ENCODE results near the gene HMGXB4.

DNA sequence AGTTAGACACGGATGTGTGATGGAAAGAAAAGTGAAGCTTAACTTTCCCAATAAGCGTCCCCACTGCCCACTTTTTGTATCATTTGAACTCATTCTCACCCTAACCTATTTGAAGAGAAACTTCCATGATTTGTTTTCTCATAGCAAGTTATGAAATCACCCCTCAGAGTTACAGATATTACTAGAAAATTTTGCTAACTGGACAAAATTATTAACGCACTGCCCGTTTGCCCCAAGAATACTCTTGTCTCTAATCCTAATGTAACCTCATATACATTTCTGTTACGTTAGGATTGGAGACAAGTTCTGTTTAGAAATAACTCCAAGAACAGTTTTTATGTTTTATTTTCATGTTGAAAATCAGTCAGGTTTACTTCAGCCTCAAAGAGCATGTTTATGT, 67.9 kb downstream of the HMGXB4 start:
- TF ChIP-seq, protein P1, sequence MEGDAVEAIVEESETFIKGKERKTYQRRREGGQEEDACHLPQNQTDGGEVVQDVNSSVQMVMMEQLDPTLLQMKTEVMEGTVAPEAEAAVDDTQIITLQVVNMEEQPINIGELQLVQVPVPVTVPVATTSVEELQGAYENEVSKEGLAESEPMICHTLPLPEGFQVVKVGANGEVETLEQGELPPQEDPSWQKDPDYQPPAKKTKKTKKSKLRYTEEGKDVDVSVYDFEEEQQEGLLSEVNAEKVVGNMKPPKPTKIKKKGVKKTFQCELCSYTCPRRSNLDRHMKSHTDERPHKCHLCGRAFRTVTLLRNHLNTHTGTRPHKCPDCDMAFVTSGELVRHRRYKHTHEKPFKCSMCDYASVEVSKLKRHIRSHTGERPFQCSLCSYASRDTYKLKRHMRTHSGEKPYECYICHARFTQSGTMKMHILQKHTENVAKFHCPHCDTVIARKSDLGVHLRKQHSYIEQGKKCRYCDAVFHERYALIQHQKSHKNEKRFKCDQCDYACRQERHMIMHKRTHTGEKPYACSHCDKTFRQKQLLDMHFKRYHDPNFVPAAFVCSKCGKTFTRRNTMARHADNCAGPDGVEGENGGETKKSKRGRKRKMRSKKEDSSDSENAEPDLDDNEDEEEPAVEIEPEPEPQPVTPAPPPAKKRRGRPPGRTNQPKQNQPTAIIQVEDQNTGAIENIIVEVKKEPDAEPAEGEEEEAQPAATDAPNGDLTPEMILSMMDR (IDR thresholded peaks at IDR 0.05; ENCODE audit: low read length) = no peak
- TF ChIP-seq EZH2 (IDR thresholded peaks at IDR 0.05; ENCODE audit: borderline replicate concordance, low read length) = no peak

All from OCI-LY1 (cell line).